ENCODE results near the gene CD8B2. TPM values are rescaled to one million over a fixed set of nuclear protein-coding genes. Genes with fewer than 3 reads are reported as not detected.
"Not testable (repeated sequence)": the region's sequence is repeated elsewhere in the genome, so short reads cannot be mapped to it uniquely, and the experiment has no call there.

Gene CD8B2
- total and polyA plus RNA-seq, 10 of the 15 experiments (the other 5 are each of a cell fraction or from before 2014, with no cell fraction given), result 0.05 to 0.08 TPM; not detected in 8

DNA sequence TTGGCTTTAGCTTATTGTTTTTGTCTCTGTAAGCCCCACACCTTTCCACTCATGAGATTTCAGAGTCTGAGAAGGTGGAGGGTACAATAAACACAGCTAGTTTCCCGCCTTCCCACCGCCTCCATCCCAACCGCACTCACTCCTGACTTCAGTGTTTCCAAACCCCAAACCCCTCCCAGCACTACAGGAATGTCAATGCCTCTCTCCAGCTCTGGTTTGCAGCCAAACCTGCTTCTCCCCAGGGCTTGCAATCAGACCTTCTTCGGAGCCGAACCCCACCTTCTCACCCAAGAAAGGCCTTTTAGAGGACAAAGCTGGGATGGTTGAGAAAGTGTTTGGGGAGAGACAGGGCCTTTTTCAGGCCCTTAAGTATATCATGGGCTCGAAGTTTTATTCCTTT is 5.7 kb downstream of the CD8B2 start:
- H3K4me2 ChIP-seq (ENCODE audit: control insufficient read depth, insufficient read depth); H3K36me3 ChIP-seq (ENCODE audit: control insufficient read depth in 2 of 2, insufficient read depth in 2 of 2, low read length in 1 of 2); H3K9me3 ChIP-seq (replicated peaks; ENCODE audit: control insufficient read depth, insufficient read depth, low read length); H3K9ac ChIP-seq (ENCODE audit: control insufficient read depth, insufficient read depth, low read length); H3K4me1 ChIP-seq (ENCODE audit: control insufficient read depth, insufficient read depth, low read length); intact Hi-C loops (cut with micrococcal nuclease; ENCODE audit: unreplicated experiment); H3K4me3 ChIP-seq; H3K27me3 ChIP-seq (replicated peaks in 1 of 2; ENCODE audit: control insufficient read depth in 2 of 2, insufficient read depth in 2 of 2, low read length in 1 of 2); H3K79me2 ChIP-seq (ENCODE audit: control insufficient read depth, insufficient read depth, low read length); H4K20me1 ChIP-seq (ENCODE audit: control insufficient read depth, insufficient read depth); H2AFZ ChIP-seq (ENCODE audit: control insufficient read depth, low read depth, low read length); FAIRE-seq; POLR2A ChIA-PET; in situ Hi-C loops (cut with MboI); DNase-seq (ENCODE audit: low read depth, low spot score); SMC1A ChIA-PET (ENCODE audit: uncharacterized antibody, unreplicated experiment); H3K27ac ChIP-seq (ENCODE audit: control insufficient read depth, insufficient read depth); ATAC-seq; RAD21 ChIA-PET (ENCODE audit: unreplicated experiment); BruUV-seq (replicated peaks): not testable (repeated sequence)
- 22% methylated on average over 3 of the region's 6 CpGs for WGBS (ENCODE audit: insufficient coverage, insufficient replicate concordance, low lambda C conversion rate, missing lambda C conversion rate)
- CTCF ChIA-PET, result interaction anchor here (0.6 kb wide), 1 partner anchor 297 kb away, joined by 3 read pairs; no protein-coding TSS in a partner anchor

DNA sequence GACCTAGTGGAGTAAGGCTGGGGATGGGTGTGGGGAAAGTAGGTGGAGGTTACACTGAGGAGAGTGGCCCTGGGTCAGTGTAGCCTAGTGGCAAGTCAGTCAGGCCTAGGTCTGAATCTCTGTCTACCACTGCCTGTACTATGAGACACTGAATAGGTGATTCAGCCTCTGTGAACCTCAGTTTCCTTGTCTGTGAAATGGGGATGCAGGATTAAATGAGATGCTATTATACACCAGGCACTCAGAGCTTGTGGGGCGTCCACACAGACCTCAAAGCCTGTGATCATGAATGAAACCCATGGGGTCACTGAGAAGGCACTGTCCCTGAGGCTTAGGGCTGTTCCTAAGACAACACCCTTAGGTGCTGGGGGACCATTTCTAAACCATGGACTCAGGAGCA is 11.4 kb downstream of the CD8B2 start:
- H3K9me3 ChIP-seq (replicated peaks; ENCODE audit: control insufficient read depth, insufficient read depth, low read length); H3K79me2 ChIP-seq (ENCODE audit: control insufficient read depth, insufficient read depth, low read length); in situ Hi-C loops (cut with MboI); DNase-seq (ENCODE audit: low read depth, low spot score); BruUV-seq (replicated peaks); ATAC-seq; H3K4me2 ChIP-seq (ENCODE audit: control insufficient read depth, insufficient read depth); RAD21 ChIA-PET (ENCODE audit: unreplicated experiment); H3K9ac ChIP-seq (ENCODE audit: control insufficient read depth, insufficient read depth, low read length); CTCF ChIA-PET; SMC1A ChIA-PET (ENCODE audit: uncharacterized antibody, unreplicated experiment); H4K20me1 ChIP-seq (ENCODE audit: control insufficient read depth, insufficient read depth); H3K4me3 ChIP-seq; H2AFZ ChIP-seq (ENCODE audit: control insufficient read depth, low read depth, low read length); intact Hi-C loops (cut with micrococcal nuclease; ENCODE audit: unreplicated experiment); H3K27ac ChIP-seq (ENCODE audit: control insufficient read depth, insufficient read depth); H3K36me3 ChIP-seq (ENCODE audit: control insufficient read depth in 2 of 2, insufficient read depth in 2 of 2, low read length in 1 of 2); POLR2A ChIA-PET; H3K27me3 ChIP-seq (replicated peaks in 1 of 2; ENCODE audit: control insufficient read depth in 2 of 2, insufficient read depth in 2 of 2, low read length in 1 of 2); H3K4me1 ChIP-seq (ENCODE audit: control insufficient read depth, insufficient read depth, low read length); FAIRE-seq: not testable (repeated sequence)
- 0% methylated on average over 1 of the region's 1 CpG for WGBS (ENCODE audit: insufficient coverage, insufficient replicate concordance, low lambda C conversion rate, missing lambda C conversion rate)

DNA sequence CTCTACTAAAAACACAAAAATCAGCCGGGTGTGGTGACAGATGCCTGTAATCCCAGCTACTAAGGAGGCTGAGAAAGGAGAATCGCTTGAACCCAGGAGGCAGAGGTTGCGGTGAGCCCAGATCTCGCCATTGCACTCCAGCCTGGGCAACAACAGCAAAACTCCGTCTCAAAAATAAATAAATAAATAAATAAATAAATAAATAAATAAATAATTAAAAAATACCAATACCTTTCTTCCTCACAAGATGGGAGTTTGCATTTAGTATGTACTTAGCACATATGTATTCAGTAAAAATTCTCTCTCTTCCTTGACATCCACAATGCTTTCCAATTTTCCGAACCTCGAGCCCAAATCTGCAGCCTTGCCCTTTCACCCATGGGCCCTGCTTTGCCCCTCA is 13.2 kb downstream of the CD8B2 start:
- 47% methylated on average over 5 of the region's 7 CpGs for WGBS (ENCODE audit: insufficient coverage, insufficient replicate concordance, low lambda C conversion rate, missing lambda C conversion rate)
- intact Hi-C loops (cut with micrococcal nuclease; ENCODE audit: unreplicated experiment); DNase-seq (ENCODE audit: low read depth, low spot score); in situ Hi-C loops (cut with MboI); H2AFZ ChIP-seq (ENCODE audit: control insufficient read depth, low read depth, low read length); ATAC-seq; SMC1A ChIA-PET (ENCODE audit: uncharacterized antibody, unreplicated experiment); CTCF ChIA-PET; H3K9ac ChIP-seq (ENCODE audit: control insufficient read depth, insufficient read depth, low read length); POLR2A ChIA-PET; H4K20me1 ChIP-seq (ENCODE audit: control insufficient read depth, insufficient read depth); H3K79me2 ChIP-seq (ENCODE audit: control insufficient read depth, insufficient read depth, low read length); H3K4me3 ChIP-seq; H3K9me3 ChIP-seq (replicated peaks; ENCODE audit: control insufficient read depth, insufficient read depth, low read length); H3K27me3 ChIP-seq (replicated peaks in 1 of 2; ENCODE audit: control insufficient read depth in 2 of 2, insufficient read depth in 2 of 2, low read length in 1 of 2); FAIRE-seq; H3K4me2 ChIP-seq (ENCODE audit: control insufficient read depth, insufficient read depth); H3K36me3 ChIP-seq (ENCODE audit: control insufficient read depth in 2 of 2, insufficient read depth in 2 of 2, low read length in 1 of 2); RAD21 ChIA-PET (ENCODE audit: unreplicated experiment); BruUV-seq (replicated peaks); H3K4me1 ChIP-seq (ENCODE audit: control insufficient read depth, insufficient read depth, low read length); H3K27ac ChIP-seq (ENCODE audit: control insufficient read depth, insufficient read depth): not testable (repeated sequence)

- H3K4me1 ChIP-seq (ENCODE audit: control insufficient read depth, insufficient read depth, low read length); POLR2A ChIA-PET; BruUV-seq (replicated peaks); H3K79me2 ChIP-seq (ENCODE audit: control insufficient read depth, insufficient read depth, low read length); DNase-seq (ENCODE audit: low read depth, low spot score); RAD21 ChIA-PET (ENCODE audit: unreplicated experiment); in situ Hi-C loops (cut with MboI); CTCF ChIA-PET; H3K27me3 ChIP-seq (replicated peaks in 1 of 2; ENCODE audit: control insufficient read depth in 2 of 2, insufficient read depth in 2 of 2, low read length in 1 of 2); intact Hi-C loops (cut with micrococcal nuclease; ENCODE audit: unreplicated experiment); ATAC-seq; FAIRE-seq; H2AFZ ChIP-seq (ENCODE audit: control insufficient read depth, low read depth, low read length); H3K9me3 ChIP-seq (replicated peaks; ENCODE audit: control insufficient read depth, insufficient read depth, low read length); H4K20me1 ChIP-seq (ENCODE audit: control insufficient read depth, insufficient read depth); H3K9ac ChIP-seq (ENCODE audit: control insufficient read depth, insufficient read depth, low read length); SMC1A ChIA-PET (ENCODE audit: uncharacterized antibody, unreplicated experiment); H3K36me3 ChIP-seq (ENCODE audit: control insufficient read depth in 2 of 2, insufficient read depth in 2 of 2, low read length in 1 of 2); H3K4me3 ChIP-seq; H3K4me2 ChIP-seq (ENCODE audit: control insufficient read depth, insufficient read depth); H3K27ac ChIP-seq (ENCODE audit: control insufficient read depth, insufficient read depth): not testable (repeated sequence)
- WGBS (ENCODE audit: insufficient coverage, insufficient replicate concordance, low lambda C conversion rate, missing lambda C conversion rate), result 50% methylated on average over 5 of the region's 8 CpGs
These were observed 15.2 kb downstream of the CD8B2 start for GRCh38 chr2:106502351-106502750.

All from GM12878 (cell line).